Vagina (tissue), 2 donors: ENCODE measurements around the gene OPHN1. TPM values are rescaled to one million over a fixed set of nuclear protein-coding genes. Genes with fewer than 3 reads are reported as not detected.

Experiments used
- DNase-seq, 2 donors: peaks; one replicate each; pipeline ENCODE4 v3.0.0-alpha.2; 2017; ENCODE audit errors: extremely low spot score in 2 of 2
- H3K27ac ChIP-seq: fragments of 200-600 bp; sonication (generic); one replicate; pipeline ENCODE4 v1.5.1; 2019
- H3K27me3 ChIP-seq: fragments of 200-600 bp; sonication (generic); one replicate; pipeline ENCODE4 v1.5.1; 2019
- H3K36me3 ChIP-seq, 2 donors: fragments of 200-600 bp; sonication (generic); one replicate each; pipeline ENCODE4 v1.5.1; 2017 to 2019
- H3K4me1 ChIP-seq: fragments of 200-600 bp; sonication (generic); one replicate; pipeline ENCODE4 v1.5.1; 2019
- H3K4me3 ChIP-seq, 2 donors: fragments of 200-600 bp; sonication (generic); 1 replicate in 1 of 2; 2 replicates in 1 of 2; pipeline ENCODE4 v1.5.1; 2016 to 2019
- H3K9me3 ChIP-seq: fragments of 200-600 bp; sonication (generic); one replicate; pipeline ENCODE4 v1.5.1; 2019
- CTCF ChIP-seq, 3 experiments: fragments of 450-650 bp in 2 of 3; fragments of 200-600 bp in 1 of 3; sonication (generic) in 1 of 3; IDR thresholded peaks; one replicate each; pipeline ENCODE4 v1.5.1; 2017 to 2019; ENCODE audit warnings: antibody characterized with exemption in 3 of 3, mild to moderate bottlenecking in 2 of 3, moderate library complexity in 2 of 3
- POLR2A ChIP-seq, 2 donors: fragments of 450-650 bp; IDR thresholded peaks; one replicate each; pipeline ENCODE4 v1.6.1; 2017; ENCODE audit warnings: antibody characterized with exemption in 2 of 2, mild to moderate bottlenecking in 2 of 2, moderate library complexity in 2 of 2
- POLR2AphosphoS5 ChIP-seq, 2 donors: sonication (generic); formaldehyde crosslinking; IDR thresholded peaks; one replicate each; pipeline ENCODE4 v1.9.0; 2017; ENCODE audit warnings: antibody characterized with exemption in 2 of 2, mild to moderate bottlenecking in 2 of 2, low read depth in 1 of 2; ENCODE audit not compliant: insufficient read depth in 1 of 2
- intact Hi-C: fragments of 100-400 bp; cut with DNase I; formaldehyde crosslinking; loops from one replicate; pipeline ENCODE4 v1.15.1; 2023
- total RNA-seq: library from RNA; depleted of rRNA; stranded (reverse); fragments of >200 nt; gene quantifications from one replicate; pipeline ENCODE4 v1.2.3, GENCODE V29; 2016

The OPHN1 gene
- total RNA-seq, 1 donor from 2014 or later = 11.5 TPM

GRCh38 chrX:68204521-68205038 is 228.7 kb downstream of the OPHN1 start:
- no peak for TF ChIP-seq POLR2AphosphoS5 (IDR thresholded peaks at IDR 0.05; ENCODE audit: insufficient read depth in 1 of 2, low read depth in 1 of 2)
- no peak for TF ChIP-seq CTCF (IDR thresholded peaks at IDR 0.05)
- TF ChIP-seq POLR2A (IDR thresholded peaks at IDR 0.05) = no peak
- DNase-seq = no peak
- intact Hi-C loops = no loop called here
- Histone ChIP-seq H3K4me1 (no peaks in the 10 kb centered on the region), H3K36me3 (no peaks in the 10 kb centered on the region), H3K9me3 (no peaks in the 10 kb centered on the region), H3K27me3 (no peaks in the 10 kb centered on the region), H3K4me3 (no peak overlapping the region), H3K27ac (no peak overlapping the region)

- no peak for TF ChIP-seq POLR2A (IDR thresholded peaks at IDR 0.05)
- TF ChIP-seq POLR2AphosphoS5 (IDR thresholded peaks at IDR 0.05; ENCODE audit: insufficient read depth in 1 of 2, low read depth in 1 of 2) = no peak
- no peak for TF ChIP-seq CTCF (IDR thresholded peaks at IDR 0.05)
- H3K27me3 ChIP-seq = no peaks in the 10 kb centered on the region
- H3K36me3 ChIP-seq = no peaks in the 10 kb centered on the region
- no peaks in the 10 kb centered on the region for H3K9me3 ChIP-seq
- no peak overlapping the region for H3K4me3 ChIP-seq
- intact Hi-C loops = no loop called here
- no peak for DNase-seq
- no peak overlapping the region for H3K27ac ChIP-seq
- no peaks in the 10 kb centered on the region for H3K4me1 ChIP-seq
Measured at GRCh38 chrX:68203646-68204045, 229.6 kb downstream of the OPHN1 start.

- DNase-seq = no peak
- Histone ChIP-seq H3K27ac (no peak overlapping the region), H3K9me3 (no peaks in the 10 kb centered on the region), H3K4me3 (no peak overlapping the region), H3K27me3 (no peaks in the 10 kb centered on the region), H3K36me3 (no peaks in the 10 kb centered on the region), H3K4me1 (no peaks in the 10 kb centered on the region)
- no peak for TF ChIP-seq POLR2A (IDR thresholded peaks at IDR 0.05)
- TF ChIP-seq CTCF (IDR thresholded peaks at IDR 0.05) = no peak
- no peak for TF ChIP-seq POLR2AphosphoS5 (IDR thresholded peaks at IDR 0.05; ENCODE audit: insufficient read depth in 1 of 2, low read depth in 1 of 2)
- intact Hi-C loops = no loop called here
Measured at GRCh38 chrX:68203211-68203610, 230.1 kb downstream of the OPHN1 start.

- Histone ChIP-seq H3K9me3 (no peaks in the 10 kb centered on the region), H3K27me3 (no peaks in the 10 kb centered on the region), H3K4me3 (no peak overlapping the region), H3K4me1 (no peaks in the 10 kb centered on the region), H3K36me3 (no peaks in the 10 kb centered on the region), H3K27ac (no peak overlapping the region)
- DNase-seq = no peak
- intact Hi-C loops = loop anchor here (5.0 kb wide), 1 partner anchor 263 kb away; no protein-coding TSS in a partner anchor
- TF ChIP-seq POLR2A (IDR thresholded peaks at IDR 0.05) (no peak), POLR2AphosphoS5 (IDR thresholded peaks at IDR 0.05; ENCODE audit: insufficient read depth in 1 of 2, low read depth in 1 of 2) (no peak), CTCF (IDR thresholded peaks at IDR 0.05) (no peak)
Measured at GRCh38 chrX:68199062-68199848, 234.0 kb downstream of the OPHN1 start.
